GM23338 (cell line): ENCODE data around the gene DDC.

Experiments
- CREB1 ChIP-seq: fragments of 250-450 bp; sonication (Bioruptor Pico); IDR thresholded peaks from 2 replicates; pipeline ENCODE4 v1.5.0; 2020; ENCODE audit warnings: low read depth, mild to moderate bottlenecking, moderate library complexity
- EZH2 ChIP-seq: fragments of 200-600 bp; sonication (generic); IDR thresholded peaks from one replicate; pipeline ENCODE4 v1.8.0; 2017; ENCODE audit warnings: antibody characterized with exemption, mild to moderate bottlenecking, low read depth; ENCODE audit not compliant: unreplicated experiment
- EZH2phosphoT487 ChIP-seq: fragments of 200-600 bp; sonication (generic); IDR thresholded peaks from one replicate; pipeline ENCODE4 v1.8.1; 2018; ENCODE audit warnings: antibody characterized with exemption; ENCODE audit not compliant: unreplicated experiment
- TF ChIP-seq, protein P1 (sequence below), 2 experiments: fragments of 200-600 bp in 1 of 2; sonication (generic) in 1 of 2; conservative IDR thresholded peaks; 2 replicates each; pipeline versions ENCODE4 v1.5.1 to v1.6.1; 2016 to 2017; ENCODE audit warnings: antibody characterized with exemption in 2 of 2, low read depth in 2 of 2, mild to moderate bottlenecking in 2 of 2, moderate library complexity in 1 of 2

GRCh38 chr7:50559881-50560280 is 5.3 kb downstream of the DDC start:
- TF ChIP-seq, protein P1, sequence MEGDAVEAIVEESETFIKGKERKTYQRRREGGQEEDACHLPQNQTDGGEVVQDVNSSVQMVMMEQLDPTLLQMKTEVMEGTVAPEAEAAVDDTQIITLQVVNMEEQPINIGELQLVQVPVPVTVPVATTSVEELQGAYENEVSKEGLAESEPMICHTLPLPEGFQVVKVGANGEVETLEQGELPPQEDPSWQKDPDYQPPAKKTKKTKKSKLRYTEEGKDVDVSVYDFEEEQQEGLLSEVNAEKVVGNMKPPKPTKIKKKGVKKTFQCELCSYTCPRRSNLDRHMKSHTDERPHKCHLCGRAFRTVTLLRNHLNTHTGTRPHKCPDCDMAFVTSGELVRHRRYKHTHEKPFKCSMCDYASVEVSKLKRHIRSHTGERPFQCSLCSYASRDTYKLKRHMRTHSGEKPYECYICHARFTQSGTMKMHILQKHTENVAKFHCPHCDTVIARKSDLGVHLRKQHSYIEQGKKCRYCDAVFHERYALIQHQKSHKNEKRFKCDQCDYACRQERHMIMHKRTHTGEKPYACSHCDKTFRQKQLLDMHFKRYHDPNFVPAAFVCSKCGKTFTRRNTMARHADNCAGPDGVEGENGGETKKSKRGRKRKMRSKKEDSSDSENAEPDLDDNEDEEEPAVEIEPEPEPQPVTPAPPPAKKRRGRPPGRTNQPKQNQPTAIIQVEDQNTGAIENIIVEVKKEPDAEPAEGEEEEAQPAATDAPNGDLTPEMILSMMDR (conservative IDR thresholded peaks at IDR 0.05; ENCODE audit: low read depth in 2 of 2) = no peak
- TF ChIP-seq CREB1 (CRISPR knock-in tag) (no peak), EZH2phosphoT487 (no peak), EZH2 (no peak)
